Smooth muscle cell (in vitro differentiated cells): ENCODE results near the gene RNF121. TPM values are rescaled to one million over a fixed set of nuclear protein-coding genes. Genes with fewer than 3 reads are reported as not detected.
A peak's percentile ranks its signal among the peaks of the same experiment; 100 is the strongest.

ENCODE experiments used
- DNase-seq: peaks from one replicate; lab custom pipeline; 2025; ENCODE audit not compliant: unreplicated experiment; lab: John Stamatoyannopoulos, UW
- H2AFZ ChIP-seq: fragments of 200-600 bp; sonication (generic); 2 replicates; pipeline ENCODE4 v1.6.0; 2016; ENCODE audit warnings: antibody characterized with exemption, low read depth, mild to moderate bottlenecking
- H3F3A ChIP-seq: fragments of 200-600 bp; sonication (generic); 2 replicates; pipeline ENCODE4 v1.6.0; 2017; ENCODE audit warnings: antibody characterized with exemption, low read depth
- H3K27ac ChIP-seq: fragments of 200-600 bp; sonication (generic); 2 replicates; pipeline ENCODE4 v1.5.1; 2016; ENCODE audit warnings: low read depth, mild to moderate bottlenecking
- H3K27me3 ChIP-seq: fragments of 200-600 bp; sonication (generic); 2 replicates; pipeline ENCODE4 v1.6.1; 2016; ENCODE audit warnings: low read depth, mild to moderate bottlenecking
- H3K36me3 ChIP-seq: fragments of 200-600 bp; sonication (generic); 2 replicates; pipeline ENCODE4 v1.5.1; 2016; ENCODE audit warnings: low read depth
- H3K4me1 ChIP-seq: fragments of 200-600 bp; sonication (generic); 2 replicates; pipeline ENCODE4 v1.5.1; 2016; ENCODE audit warnings: low read depth
- H3K4me2 ChIP-seq: fragments of 200-600 bp; sonication (generic); 2 replicates; pipeline ENCODE4 v1.6.0; 2016; ENCODE audit warnings: mild to moderate bottlenecking
- H3K4me3 ChIP-seq: fragments of 200-600 bp; sonication (generic); 2 replicates; pipeline ENCODE4 v1.5.1; 2016; ENCODE audit warnings: mild to moderate bottlenecking
- H3K79me2 ChIP-seq: fragments of 200-600 bp; sonication (generic); 2 replicates; pipeline ENCODE4 v1.6.0; 2016; ENCODE audit warnings: low read depth, mild to moderate bottlenecking
- H3K9ac ChIP-seq: fragments of 200-600 bp; sonication (generic); 2 replicates; pipeline ENCODE4 v1.6.0; 2016; ENCODE audit warnings: low read depth
- H3K9me3 ChIP-seq: fragments of 200-600 bp; sonication (generic); replicated peaks from 2 replicates; pipeline ENCODE4 v1.5.1; 2016; ENCODE audit warnings: low read depth
- H4K20me1 ChIP-seq: fragments of 200-600 bp; sonication (generic); 2 replicates; pipeline ENCODE4 v1.6.0; 2016; ENCODE audit warnings: low read depth
- WGBS: methylation state at CpG from one replicate; pipeline ENCODE4 v1.1.7; 2016; ENCODE audit warnings: low lambda C conversion rate; 5-methylcytosine and 5-hydroxymethylcytosine counted together
- polyA plus RNA-seq: library from polyadenylated mRNA; unstranded; fragments of >200 nt; fragmentation: Nextera tagmentation; extraction: Ambion mirVana; gene quantifications from 2 replicates; pipeline ENCODE4 v1.2.1, GENCODE V29; 2016
- total RNA-seq: library from RNA; depleted of rRNA; stranded (reverse); fragments of >200 nt; gene quantifications from 2 replicates; pipeline ENCODE4 v1.2.3, GENCODE V29; 2014
- TF ChIP-seq, protein P1 (sequence below): fragments of 200-600 bp; sonication (generic); IDR thresholded peaks from 2 replicates; pipeline ENCODE4 v1.5.1; 2017; ENCODE audit warnings: borderline replicate concordance, mild to moderate bottlenecking, antibody characterized with exemption; ENCODE audit not compliant: insufficient read depth, poor library complexity, severe bottlenecking

RNF121 gene
- total and polyA plus RNA-seq, 2 experiments from 2014 or later: 34.4 to 49.5 TPM

- DNase-seq: peak; percentile 26
- H3F3A ChIP-seq: no peaks in the 10 kb centered on the region
- TF ChIP-seq, protein P1, sequence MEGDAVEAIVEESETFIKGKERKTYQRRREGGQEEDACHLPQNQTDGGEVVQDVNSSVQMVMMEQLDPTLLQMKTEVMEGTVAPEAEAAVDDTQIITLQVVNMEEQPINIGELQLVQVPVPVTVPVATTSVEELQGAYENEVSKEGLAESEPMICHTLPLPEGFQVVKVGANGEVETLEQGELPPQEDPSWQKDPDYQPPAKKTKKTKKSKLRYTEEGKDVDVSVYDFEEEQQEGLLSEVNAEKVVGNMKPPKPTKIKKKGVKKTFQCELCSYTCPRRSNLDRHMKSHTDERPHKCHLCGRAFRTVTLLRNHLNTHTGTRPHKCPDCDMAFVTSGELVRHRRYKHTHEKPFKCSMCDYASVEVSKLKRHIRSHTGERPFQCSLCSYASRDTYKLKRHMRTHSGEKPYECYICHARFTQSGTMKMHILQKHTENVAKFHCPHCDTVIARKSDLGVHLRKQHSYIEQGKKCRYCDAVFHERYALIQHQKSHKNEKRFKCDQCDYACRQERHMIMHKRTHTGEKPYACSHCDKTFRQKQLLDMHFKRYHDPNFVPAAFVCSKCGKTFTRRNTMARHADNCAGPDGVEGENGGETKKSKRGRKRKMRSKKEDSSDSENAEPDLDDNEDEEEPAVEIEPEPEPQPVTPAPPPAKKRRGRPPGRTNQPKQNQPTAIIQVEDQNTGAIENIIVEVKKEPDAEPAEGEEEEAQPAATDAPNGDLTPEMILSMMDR: no peak
- H2AFZ ChIP-seq: peak within 1 kb of the TSS; percentile 100
- WGBS: 2% methylated on average over 40 of the region's 40 CpGs
- H3K79me2 ChIP-seq: peaks cover 56% of the 10 kb centered on the region
- H3K4me2 ChIP-seq: peak within 1 kb of the TSS; percentile 98
- H3K36me3 ChIP-seq: no peaks in the 10 kb centered on the region
- H3K9me3 ChIP-seq: no peaks in the 10 kb centered on the region
- peak within 1 kb of the TSS; percentile 90 for H3K9ac ChIP-seq
- peak within 1 kb of the TSS; percentile 99 for H3K4me3 ChIP-seq
- H3K27ac ChIP-seq: peak within 1 kb of the TSS; percentile 83
- H4K20me1 ChIP-seq: peaks cover 36% of the 10 kb centered on the region
- peaks cover 17% of the 10 kb centered on the region for H3K4me1 ChIP-seq
- H3K27me3 ChIP-seq: no peaks in the 10 kb centered on the region
These were observed 768 bp upstream of the RNF121 start, which contains the start of gene XNDC1N for GRCh38 chr11:71927820-71928736. Gene XNDC1N (minus strand): TSS chr11:71928594. CDS start chr11:71923353, 5,241 bp downstream.

DNA sequence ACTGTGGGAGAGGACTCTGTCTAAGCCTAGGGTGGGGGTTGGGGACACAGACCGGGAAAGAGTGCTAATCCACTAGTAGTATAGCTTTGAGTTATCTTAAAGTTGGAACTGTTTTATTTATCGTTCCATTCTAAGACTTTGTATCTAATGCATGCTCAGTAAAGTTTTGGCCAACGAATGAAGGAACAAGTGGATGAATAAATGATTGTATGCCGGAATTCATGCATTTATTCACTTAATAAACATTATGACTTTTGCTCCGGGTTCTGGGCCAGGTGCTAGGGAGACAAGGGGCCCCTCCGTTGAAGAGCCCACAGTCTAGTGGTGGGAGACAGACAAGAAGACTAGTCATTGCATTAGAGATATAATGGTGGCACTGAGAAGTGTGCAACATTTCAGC lies 645 bp downstream of the RNF121 start:
- Histone ChIP-seq H3K79me2 (peaks cover 70% of the 10 kb centered on the region), H3K4me2 (peak overlapping the region; percentile 98), H3K9ac (peak overlapping the region; percentile 90), H2AFZ (peak overlapping the region; percentile 100), H3K27ac (no peak overlapping the region), H3K27me3 (no peaks in the 10 kb centered on the region), H3F3A (no peaks in the 10 kb centered on the region), H3K4me1 (peaks cover 17% of the 10 kb centered on the region), H4K20me1 (peaks cover 50% of the 10 kb centered on the region), H3K4me3 (peak overlapping the region; percentile 99), H3K9me3 (no peaks in the 10 kb centered on the region), H3K36me3 (no peaks in the 10 kb centered on the region)
- WGBS: 10% methylated on average over 6 of the region's 6 CpGs
- TF ChIP-seq, protein P1: no peak
- no peak for DNase-seq

DNA sequence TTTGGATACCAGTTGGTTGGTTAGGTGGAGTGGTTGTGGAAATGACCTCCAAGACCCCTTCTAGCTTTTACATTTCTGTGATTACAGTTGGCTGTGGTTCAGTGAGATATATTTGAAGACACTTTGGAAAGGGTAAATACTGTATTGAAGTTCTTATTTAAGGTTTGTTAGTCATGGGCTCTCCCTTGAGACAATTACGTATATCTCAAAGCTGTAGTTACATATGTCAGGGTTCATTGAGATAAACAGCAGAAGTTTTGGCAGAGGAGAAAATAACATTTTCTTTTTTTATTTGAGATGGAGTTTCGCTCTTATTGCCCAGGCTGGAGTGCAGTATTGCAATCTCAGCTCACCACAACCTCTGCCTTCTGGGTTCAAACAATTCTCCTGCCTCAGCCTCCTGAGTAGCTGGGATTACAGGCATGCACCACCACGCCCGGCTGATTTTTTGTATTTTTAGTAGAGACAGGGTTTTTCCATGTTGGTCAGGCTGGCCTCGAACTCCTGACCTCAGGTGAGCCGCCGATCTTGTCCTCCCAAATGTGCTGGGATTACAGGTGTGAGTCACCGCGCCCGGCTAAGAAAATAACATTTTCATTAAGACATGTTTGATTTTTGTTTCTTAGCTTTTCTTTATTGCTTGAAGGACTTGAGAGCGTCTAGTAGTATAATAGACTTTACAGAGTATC lies 1.9 kb downstream of the RNF121 start:
- Histone ChIP-seq H3K27ac (no peak overlapping the region), H2AFZ (no peak overlapping the region), H4K20me1 (peaks cover 61% of the 10 kb centered on the region), H3K36me3 (no peaks in the 10 kb centered on the region), H3K9ac (no peak overlapping the region), H3K4me2 (peak overlapping the region; percentile 98), H3K79me2 (peaks cover 82% of the 10 kb centered on the region), H3F3A (no peaks in the 10 kb centered on the region), H3K9me3 (no peaks in the 10 kb centered on the region), H3K4me1 (peaks cover 17% of the 10 kb centered on the region), H3K27me3 (no peaks in the 10 kb centered on the region), H3K4me3 (no peak overlapping the region)
- WGBS: 89% methylated on average over 11 of the region's 11 CpGs
- TF ChIP-seq, protein P1: no peak
- no peak for DNase-seq
